Vagina (tissue), 2 donors: ENCODE measurements around the gene CCNI2. TPM values are rescaled to one million over a fixed set of nuclear protein-coding genes. Genes with fewer than 3 reads are reported as not detected.

Experiments
- DNase-seq, 2 donors: peaks; one replicate each; pipeline ENCODE4 v3.0.0-alpha.2; 2017; ENCODE audit errors: extremely low spot score in 2 of 2
- H3K27ac ChIP-seq: fragments of 200-600 bp; sonication (generic); one replicate; pipeline ENCODE4 v1.5.1; 2019
- H3K27me3 ChIP-seq: fragments of 200-600 bp; sonication (generic); one replicate; pipeline ENCODE4 v1.5.1; 2019
- H3K36me3 ChIP-seq, 2 donors: fragments of 200-600 bp; sonication (generic); one replicate each; pipeline ENCODE4 v1.5.1; 2017 to 2019
- H3K4me1 ChIP-seq: fragments of 200-600 bp; sonication (generic); one replicate; pipeline ENCODE4 v1.5.1; 2019
- H3K4me3 ChIP-seq, 2 donors: fragments of 200-600 bp; sonication (generic); 1 replicate in 1 of 2; 2 replicates in 1 of 2; pipeline ENCODE4 v1.5.1; 2016 to 2019
- H3K9me3 ChIP-seq: fragments of 200-600 bp; sonication (generic); one replicate; pipeline ENCODE4 v1.5.1; 2019
- POLR2A ChIP-seq, 2 donors: fragments of 450-650 bp; IDR thresholded peaks; one replicate each; pipeline ENCODE4 v1.6.1; 2017; ENCODE audit warnings: antibody characterized with exemption in 2 of 2, mild to moderate bottlenecking in 2 of 2, moderate library complexity in 2 of 2
- POLR2AphosphoS5 ChIP-seq, 2 donors: sonication (generic); formaldehyde crosslinking; IDR thresholded peaks; one replicate each; pipeline ENCODE4 v1.9.0; 2017; ENCODE audit warnings: antibody characterized with exemption in 2 of 2, mild to moderate bottlenecking in 2 of 2, low read depth in 1 of 2; ENCODE audit not compliant: insufficient read depth in 1 of 2
- intact Hi-C: fragments of 100-400 bp; cut with DNase I; formaldehyde crosslinking; loops from one replicate; pipeline ENCODE4 v1.15.1; 2023
- total RNA-seq: library from RNA; depleted of rRNA; stranded (reverse); fragments of >200 nt; gene quantifications from one replicate; pipeline ENCODE4 v1.2.3, GENCODE V29; 2016
- TF ChIP-seq, protein P1 (sequence below), 3 experiments: fragments of 450-650 bp in 2 of 3; fragments of 200-600 bp in 1 of 3; sonication (generic) in 1 of 3; IDR thresholded peaks; one replicate each; pipeline ENCODE4 v1.5.1; 2017 to 2019; ENCODE audit warnings: antibody characterized with exemption in 3 of 3, mild to moderate bottlenecking in 2 of 3, moderate library complexity in 2 of 3

Gene CCNI2
- total RNA-seq, 1 donor from 2014 or later: not detected

DNA sequence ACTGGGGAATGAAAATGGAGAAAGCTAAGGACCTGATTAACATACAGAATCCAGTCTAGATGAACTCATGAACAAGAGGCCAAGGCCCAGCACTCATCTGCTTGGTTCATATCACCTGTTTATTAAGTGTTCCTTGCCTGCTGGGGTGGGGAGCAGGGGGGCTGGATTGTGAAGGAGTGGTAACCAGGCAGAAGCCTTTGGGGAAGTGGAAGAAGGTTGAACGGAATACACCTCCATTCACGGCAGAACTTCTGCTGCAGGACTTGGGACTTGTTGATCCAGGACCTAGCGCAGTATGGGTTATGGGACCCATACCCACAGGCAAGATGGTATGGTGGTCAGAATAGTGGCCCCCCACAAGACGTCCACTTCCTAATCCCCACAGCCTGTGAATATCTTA is 38.6 kb downstream of the CCNI2 start:
- Histone ChIP-seq H3K4me1 (no peaks in the 10 kb centered on the region), H3K36me3 (no peaks in the 10 kb centered on the region), H3K27ac (no peak overlapping the region), H3K4me3 (no peak overlapping the region), H3K9me3 (no peaks in the 10 kb centered on the region), H3K27me3 (no peaks in the 10 kb centered on the region)
- TF ChIP-seq, protein P1, sequence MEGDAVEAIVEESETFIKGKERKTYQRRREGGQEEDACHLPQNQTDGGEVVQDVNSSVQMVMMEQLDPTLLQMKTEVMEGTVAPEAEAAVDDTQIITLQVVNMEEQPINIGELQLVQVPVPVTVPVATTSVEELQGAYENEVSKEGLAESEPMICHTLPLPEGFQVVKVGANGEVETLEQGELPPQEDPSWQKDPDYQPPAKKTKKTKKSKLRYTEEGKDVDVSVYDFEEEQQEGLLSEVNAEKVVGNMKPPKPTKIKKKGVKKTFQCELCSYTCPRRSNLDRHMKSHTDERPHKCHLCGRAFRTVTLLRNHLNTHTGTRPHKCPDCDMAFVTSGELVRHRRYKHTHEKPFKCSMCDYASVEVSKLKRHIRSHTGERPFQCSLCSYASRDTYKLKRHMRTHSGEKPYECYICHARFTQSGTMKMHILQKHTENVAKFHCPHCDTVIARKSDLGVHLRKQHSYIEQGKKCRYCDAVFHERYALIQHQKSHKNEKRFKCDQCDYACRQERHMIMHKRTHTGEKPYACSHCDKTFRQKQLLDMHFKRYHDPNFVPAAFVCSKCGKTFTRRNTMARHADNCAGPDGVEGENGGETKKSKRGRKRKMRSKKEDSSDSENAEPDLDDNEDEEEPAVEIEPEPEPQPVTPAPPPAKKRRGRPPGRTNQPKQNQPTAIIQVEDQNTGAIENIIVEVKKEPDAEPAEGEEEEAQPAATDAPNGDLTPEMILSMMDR (IDR thresholded peaks at IDR 0.05): no peak
- TF ChIP-seq POLR2A (IDR thresholded peaks at IDR 0.05) (no peak), POLR2AphosphoS5 (IDR thresholded peaks at IDR 0.05; ENCODE audit: insufficient read depth in 1 of 2, low read depth in 1 of 2) (no peak)
- DNase-seq: no peak
- intact Hi-C loops: no loop called here

DNA sequence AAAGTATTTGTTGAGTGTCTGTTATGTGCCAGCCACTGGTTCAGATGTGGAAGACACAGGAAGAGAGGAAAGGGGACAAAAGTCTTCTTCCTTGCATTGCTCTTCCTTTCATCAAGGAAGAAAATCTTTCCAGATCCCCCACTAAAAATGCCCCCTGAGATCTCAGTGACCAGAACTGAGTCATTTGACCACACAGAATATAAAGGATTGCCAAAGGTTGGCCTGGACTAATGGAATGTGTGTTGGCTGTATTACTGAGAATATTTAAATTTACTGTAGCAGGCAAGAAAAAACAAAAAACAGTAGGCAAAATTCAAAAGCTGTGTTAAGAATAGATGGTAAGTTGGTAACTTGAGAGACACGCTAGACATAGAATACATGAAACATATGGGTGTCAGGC is 39.9 kb downstream of the CCNI2 start:
- TF ChIP-seq, protein P1 (IDR thresholded peaks at IDR 0.05): no peak
- TF ChIP-seq POLR2A (IDR thresholded peaks at IDR 0.05): no peak
- Histone ChIP-seq H3K4me1 (no peaks in the 10 kb centered on the region), H3K9me3 (no peaks in the 10 kb centered on the region), H3K27ac (no peak overlapping the region), H3K36me3 (no peaks in the 10 kb centered on the region), H3K4me3 (no peak overlapping the region), H3K27me3 (no peaks in the 10 kb centered on the region)
- intact Hi-C loops: no loop called here
- DNase-seq: no peak

DNA sequence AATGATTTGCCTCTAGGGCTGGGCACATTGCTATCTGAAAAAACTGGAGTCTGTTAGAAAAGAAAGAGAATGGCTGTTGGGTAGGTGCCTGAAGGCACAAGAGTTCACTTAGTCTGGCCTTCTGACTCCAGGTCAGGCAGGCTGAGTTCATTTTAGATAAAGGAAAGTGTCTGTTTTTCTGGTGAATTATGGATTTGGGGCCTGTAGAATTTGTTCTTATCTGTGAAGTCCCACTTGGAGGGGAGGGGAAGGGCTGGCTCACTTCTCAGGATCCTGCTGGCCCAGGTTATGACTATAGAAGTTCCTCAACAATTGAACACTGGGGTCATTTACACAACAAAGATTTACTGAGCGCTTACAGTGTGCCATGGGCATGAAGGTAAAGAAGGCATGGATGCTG is 41.3 kb downstream of the CCNI2 start:
- no peaks in the 10 kb centered on the region for H3K36me3 ChIP-seq
- intact Hi-C loops: no loop called here
- TF ChIP-seq POLR2AphosphoS5 (IDR thresholded peaks at IDR 0.05; ENCODE audit: insufficient read depth in 1 of 2, low read depth in 1 of 2): no peak
- no peak for TF ChIP-seq POLR2A (IDR thresholded peaks at IDR 0.05)
- TF ChIP-seq, protein P1 (IDR thresholded peaks at IDR 0.05): no peak
- H3K27me3 ChIP-seq: no peaks in the 10 kb centered on the region
- no peak overlapping the region for H3K4me3 ChIP-seq
- no peaks in the 10 kb centered on the region for H3K9me3 ChIP-seq
- no peaks in the 10 kb centered on the region for H3K4me1 ChIP-seq
- no peak overlapping the region for H3K27ac ChIP-seq
- DNase-seq: no peak

DNA sequence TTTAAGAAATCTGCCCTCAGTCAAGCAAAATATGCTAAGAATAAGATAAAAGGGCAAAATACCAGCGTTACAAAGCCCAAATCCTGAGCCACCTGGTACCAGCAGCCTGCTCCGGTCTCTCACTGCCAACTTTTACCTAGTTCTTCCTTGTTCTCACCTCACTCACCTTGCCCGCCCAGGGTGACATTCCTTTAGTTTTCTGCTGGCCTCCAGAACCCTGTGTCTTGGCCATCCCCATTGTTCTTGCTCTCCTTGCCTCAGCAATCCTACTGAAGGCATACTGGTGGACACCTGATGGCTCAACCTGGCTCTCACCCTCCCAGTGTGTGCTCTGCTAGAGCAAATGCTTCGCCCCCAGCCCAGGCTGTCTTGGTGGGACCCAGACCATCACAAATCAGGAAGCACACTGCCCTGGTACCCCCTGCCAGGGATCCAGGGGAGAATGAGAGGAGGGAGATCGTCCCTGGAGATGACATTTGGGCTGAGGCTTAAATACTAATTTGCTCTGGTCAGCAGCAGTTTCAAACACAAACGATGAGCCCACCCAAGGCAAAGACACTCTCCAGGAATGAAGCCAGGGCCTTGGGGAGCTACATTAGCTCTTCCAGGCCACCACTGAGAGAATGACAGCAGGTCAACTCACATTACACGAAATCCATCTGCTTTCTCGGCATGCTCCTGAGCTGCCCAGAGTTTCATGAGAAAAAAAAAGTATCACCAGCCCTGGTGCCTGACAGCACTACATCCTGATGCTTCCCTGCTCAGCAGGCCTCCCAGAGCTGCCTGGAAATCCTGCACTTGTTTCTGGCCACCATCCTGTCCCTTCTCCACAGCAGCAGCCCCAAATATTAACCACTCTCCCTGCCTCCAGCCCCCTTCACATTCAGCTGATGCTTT is 42.0 kb downstream of the CCNI2 start:
- no peaks in the 10 kb centered on the region for H3K4me1 ChIP-seq
- intact Hi-C loops: no loop called here
- H3K27me3 ChIP-seq: no peaks in the 10 kb centered on the region
- DNase-seq: no peak
- H3K36me3 ChIP-seq: no peaks in the 10 kb centered on the region
- H3K27ac ChIP-seq: no peak overlapping the region
- TF ChIP-seq POLR2AphosphoS5 (IDR thresholded peaks at IDR 0.05; ENCODE audit: insufficient read depth in 1 of 2, low read depth in 1 of 2) (no peak), POLR2A (IDR thresholded peaks at IDR 0.05) (no peak)
- TF ChIP-seq, protein P1 (IDR thresholded peaks at IDR 0.05): no peak
- H3K4me3 ChIP-seq: no peak overlapping the region
- H3K9me3 ChIP-seq: no peaks in the 10 kb centered on the region

DNA sequence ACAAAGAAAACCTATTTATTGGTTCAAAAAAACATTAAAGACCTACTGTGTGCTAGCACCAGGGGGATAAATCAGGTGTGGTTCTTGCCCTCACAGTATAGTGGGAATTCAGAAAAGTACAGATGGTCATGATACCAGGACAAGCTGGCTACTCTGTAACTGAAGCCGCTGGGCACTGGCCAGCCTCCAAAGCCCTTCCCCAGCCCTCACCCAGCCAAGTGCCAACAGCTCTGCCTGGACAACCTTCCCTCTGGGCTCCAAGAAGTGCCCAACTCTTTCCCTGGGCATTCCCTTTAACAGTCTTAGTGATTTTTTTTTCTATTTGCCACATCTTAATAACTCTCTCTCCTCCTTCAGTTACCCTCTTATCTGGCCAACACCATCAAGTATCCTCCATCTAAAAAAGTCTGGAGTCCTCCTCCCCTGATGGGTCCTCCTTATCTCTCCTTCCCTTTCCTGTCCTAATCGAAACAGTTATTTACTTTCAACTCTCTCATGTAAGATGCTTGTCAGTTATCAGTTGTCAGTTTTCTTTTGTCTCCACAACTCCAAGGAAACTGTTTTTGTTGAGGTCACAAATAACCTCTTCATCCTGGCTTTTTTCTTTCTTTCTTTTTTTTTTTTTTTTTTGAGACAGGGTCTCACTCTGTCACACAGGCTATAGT is 43.1 kb downstream of the CCNI2 start:
- no peak for TF ChIP-seq POLR2AphosphoS5 (IDR thresholded peaks at IDR 0.05; ENCODE audit: insufficient read depth in 1 of 2, low read depth in 1 of 2)
- TF ChIP-seq, protein P1 (IDR thresholded peaks at IDR 0.05): no peak
- no peak for TF ChIP-seq POLR2A (IDR thresholded peaks at IDR 0.05)
- no peaks in the 10 kb centered on the region for H3K9me3 ChIP-seq
- intact Hi-C loops: no loop called here
- no peak for DNase-seq
- H3K27me3 ChIP-seq: no peaks in the 10 kb centered on the region
- H3K27ac ChIP-seq: no peak overlapping the region
- no peak overlapping the region for H3K4me3 ChIP-seq
- no peaks in the 10 kb centered on the region for H3K36me3 ChIP-seq
- no peaks in the 10 kb centered on the region for H3K4me1 ChIP-seq
